NT2/D1 (cell line): ENCODE measurements around the gene SEC24D.

ENCODE experiments used
- DNase-seq: peaks from one replicate; pipeline ENCODE4 v3.0.0-alpha.2; 2011; ENCODE audit warnings: low read depth, low spot score
- H3K27me3 ChIP-seq: 2 replicates; pipeline ENCODE4 v1.6.0; 2011; ENCODE audit warnings: mild to moderate bottlenecking; ENCODE audit not compliant: insufficient read length, insufficient read depth
- H3K36me3 ChIP-seq: 2 replicates; pipeline ENCODE4 v1.6.1; 2011; ENCODE audit warnings: mild to moderate bottlenecking, low read length, mixed read lengths; ENCODE audit not compliant: insufficient read depth, insufficient read length
- H3K4me1 ChIP-seq: 2 replicates; pipeline ENCODE4 v1.5.1; 2011; ENCODE audit not compliant: insufficient read depth, insufficient read length
- H3K4me3 ChIP-seq: 2 replicates; pipeline ENCODE4 v1.5.1; 2011; ENCODE audit warnings: low read depth; ENCODE audit not compliant: insufficient read length
- H3K9ac ChIP-seq: 2 replicates; pipeline ENCODE4 v1.6.0; 2011; ENCODE audit warnings: low read depth; ENCODE audit not compliant: insufficient read length
- H3K9me3 ChIP-seq: 2 replicates; pipeline ENCODE4 v1.5.1; 2011; ENCODE audit warnings: mild to moderate bottlenecking, low read length; ENCODE audit not compliant: insufficient read depth
- SUZ12 ChIP-seq: IDR thresholded peaks from 2 replicates; pipeline ENCODE4 v1.6.1; 2011; ENCODE audit not compliant: insufficient read length, insufficient read depth; ENCODE audit errors: extremely low read depth
- YY1 ChIP-seq: IDR thresholded peaks from 2 replicates; pipeline ENCODE4 v1.6.1; 2011; ENCODE audit not compliant: insufficient read length, insufficient read depth
- ZNF274 ChIP-seq: IDR thresholded peaks from 2 replicates; pipeline ENCODE4 v1.6.1; 2011; ENCODE audit warnings: mild to moderate bottlenecking, low read depth, low read length

SEC24D gene

GRCh38 chr4:118721752-118722151, 114.2 kb downstream of the SEC24D start:
- H3K36me3 ChIP-seq = peaks cover 38% of the 10 kb centered on the region
- TF ChIP-seq SUZ12 (no peak), ZNF274 (no peak), YY1 (no peak)
- H3K9me3 ChIP-seq = no peaks in the 10 kb centered on the region
- DNase-seq = no peak
- no peaks in the 10 kb centered on the region for H3K4me1 ChIP-seq
- H3K9ac ChIP-seq = no peak overlapping the region
- no peak overlapping the region for H3K4me3 ChIP-seq
- H3K27me3 ChIP-seq = no peaks in the 10 kb centered on the region

DNA sequence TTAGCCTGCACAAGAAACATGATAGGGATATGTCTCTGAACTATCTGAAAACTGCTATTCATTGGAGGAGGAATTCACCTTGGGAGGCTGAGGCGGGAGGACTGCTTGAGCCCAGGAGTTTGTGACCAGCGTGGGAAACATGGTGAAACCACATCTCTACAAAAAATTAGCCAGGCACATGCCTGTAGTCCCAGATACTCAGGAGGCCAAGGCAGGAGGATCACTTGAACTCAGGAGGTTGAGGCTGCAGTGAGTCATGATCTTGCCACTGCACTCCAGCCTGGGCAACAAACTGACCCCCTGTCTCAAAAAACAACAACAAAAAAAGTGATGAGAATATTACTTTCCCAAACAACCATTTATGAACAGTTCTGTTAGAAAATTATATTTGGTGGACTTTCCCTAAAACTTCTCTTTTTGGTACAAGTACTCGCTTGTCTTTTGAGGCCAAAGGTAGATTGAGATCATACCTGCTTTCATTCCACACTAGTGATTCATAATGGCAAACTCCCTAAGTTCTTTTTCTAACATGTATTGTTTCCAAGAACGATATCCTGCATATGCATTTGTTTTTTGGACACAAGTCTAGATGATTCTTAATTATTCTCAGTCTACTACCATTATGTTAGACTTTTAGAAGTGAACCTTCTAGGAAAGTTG, 117.3 kb downstream of the SEC24D start:
- H3K9me3 ChIP-seq = no peaks in the 10 kb centered on the region
- TF ChIP-seq SUZ12 (no peak), ZNF274 (no peak), YY1 (no peak)
- no peak overlapping the region for H3K4me3 ChIP-seq
- H3K27me3 ChIP-seq = no peaks in the 10 kb centered on the region
- no peaks in the 10 kb centered on the region for H3K4me1 ChIP-seq
- DNase-seq = no peak
- no peak overlapping the region for H3K9ac ChIP-seq
- H3K36me3 ChIP-seq = peaks cover 12% of the 10 kb centered on the region

GRCh38 chr4:118716304-118716703, 119.6 kb downstream of the SEC24D start:
- no peaks in the 10 kb centered on the region for H3K9me3 ChIP-seq
- peaks cover 13% of the 10 kb centered on the region for H3K36me3 ChIP-seq
- no peaks in the 10 kb centered on the region for H3K4me1 ChIP-seq
- no peaks in the 10 kb centered on the region for H3K27me3 ChIP-seq
- no peak overlapping the region for H3K4me3 ChIP-seq
- H3K9ac ChIP-seq = no peak overlapping the region
- TF ChIP-seq ZNF274 (no peak), SUZ12 (no peak), YY1 (no peak)
- DNase-seq = no peak

- no peaks in the 10 kb centered on the region for H3K4me1 ChIP-seq
- no peaks in the 10 kb centered on the region for H3K27me3 ChIP-seq
- H3K36me3 ChIP-seq = peaks cover 22% of the 10 kb centered on the region
- no peak for DNase-seq
- no peaks in the 10 kb centered on the region for H3K9me3 ChIP-seq
- H3K4me3 ChIP-seq = no peak overlapping the region
- TF ChIP-seq YY1 (no peak), ZNF274 (no peak), SUZ12 (no peak)
- H3K9ac ChIP-seq = no peak overlapping the region
Observed at GRCh38 chr4:118714682-118715081, 121.2 kb downstream of the SEC24D start.

- no peaks in the 10 kb centered on the region for H3K27me3 ChIP-seq
- peaks cover 28% of the 10 kb centered on the region for H3K36me3 ChIP-seq
- no peak for DNase-seq
- no peak overlapping the region for H3K4me3 ChIP-seq
- H3K9ac ChIP-seq = no peak overlapping the region
- H3K9me3 ChIP-seq = no peaks in the 10 kb centered on the region
- H3K4me1 ChIP-seq = no peaks in the 10 kb centered on the region
- no peak for TF ChIP-seq ZNF274
- no peak for TF ChIP-seq YY1
- TF ChIP-seq SUZ12 = no peak
Observed at GRCh38 chr4:118712872-118713271, 123.1 kb downstream of the SEC24D start.

- no peaks in the 10 kb centered on the region for H3K27me3 ChIP-seq
- no peak for DNase-seq
- TF ChIP-seq ZNF274 (no peak), SUZ12 (no peak), YY1 (no peak)
- H3K36me3 ChIP-seq = peaks cover 42% of the 10 kb centered on the region
- H3K9me3 ChIP-seq = no peaks in the 10 kb centered on the region
- no peak overlapping the region for H3K9ac ChIP-seq
- H3K4me3 ChIP-seq = no peak overlapping the region
- no peaks in the 10 kb centered on the region for H3K4me1 ChIP-seq
Observed at GRCh38 chr4:118711052-118711451, 124.9 kb downstream of the SEC24D start.

GRCh38 chr4:118703118-118703517, 132.8 kb downstream of the SEC24D start:
- H3K36me3 ChIP-seq = peaks cover 63% of the 10 kb centered on the region
- H3K4me3 ChIP-seq = no peak overlapping the region

More at GRCh38 chr4:118703118-118703517, 132.8 kb downstream of the SEC24D start:
- Histone ChIP-seq H3K9ac (no peak overlapping the region), H3K9me3 (no peaks in the 10 kb centered on the region), H3K27me3 (no peaks in the 10 kb centered on the region), H3K4me1 (no peaks in the 10 kb centered on the region)
- TF ChIP-seq ZNF274 (no peak), YY1 (no peak), SUZ12 (no peak)
- no peak for DNase-seq
